Measurements from ENCODE around the gene DCTN5.

DNA sequence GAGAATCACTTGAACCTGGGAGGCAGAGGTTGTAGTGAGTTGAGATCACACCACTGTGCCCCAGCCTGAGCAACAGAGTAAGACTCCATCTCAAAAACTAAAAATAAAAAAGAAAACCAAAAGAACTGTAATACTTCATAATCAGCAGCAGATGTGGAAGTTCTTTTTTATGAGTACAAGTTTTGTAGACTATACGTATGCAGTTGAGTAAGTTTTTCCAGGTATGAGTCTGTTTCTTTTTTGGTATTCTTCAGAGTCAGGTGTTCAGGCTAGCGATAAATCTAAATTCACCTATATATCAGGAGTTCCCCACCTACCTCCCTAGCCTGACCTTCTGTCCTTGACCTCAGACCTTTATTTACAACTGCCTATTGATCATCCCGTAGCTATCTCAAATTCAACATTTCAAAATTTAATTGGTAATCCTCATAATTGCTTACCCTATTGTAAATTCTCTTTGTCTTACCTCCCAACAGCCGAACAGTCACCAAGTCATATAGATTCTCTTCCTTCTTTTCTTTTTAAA is 10.7 kb downstream of the DCTN5 start:
- no peak for TF ChIP-seq EZH2 (IDR thresholded peaks at IDR 0.05)
- no peak for TF ChIP-seq POLR2AphosphoS5 (IDR thresholded peaks at IDR 0.05; ENCODE audit: borderline replicate concordance, low read depth, low read length)

All from SK-N-MC (cell line).